NCI-H2196 (cell line): Measurements from ENCODE around the gene DLG2.
"Not testable (repeated sequence)": the region's sequence is repeated elsewhere in the genome, so short reads cannot be mapped to it uniquely, and the experiment has no call there.

Source experiments
- DNase-seq: peaks from one replicate; lab custom pipeline; 2025; ENCODE audit not compliant: unreplicated experiment; lab: John Stamatoyannopoulos, UW

DLG2 gene

GRCh38 chr11:85627332-85627997 is at the start of gene DLG2:
DLG2 (minus strand) TSS chr11:85627344.
- DNase-seq, result peak; percentile 10

GRCh38 chr11:85673393-85673792 is 46.2 kb upstream of the DLG2 start:
- no peak for DNase-seq

- DNase-seq, result no peak
Measured at GRCh38 chr11:85672105-85672902, 45.2 kb upstream of the DLG2 start.

- not testable (repeated sequence) for DNase-seq
Measured at GRCh38 chr11:85670949-85671663, 44.0 kb upstream of the DLG2 start.

- DNase-seq, result no peak
Measured at GRCh38 chr11:85668157-85668556, 41.0 kb upstream of the DLG2 start.

GRCh38 chr11:85666687-85667086 is 39.5 kb upstream of the DLG2 start:
- DNase-seq, result no peak

- DNase-seq, result no peak
Measured at GRCh38 chr11:85665733-85666132, 38.6 kb upstream of the DLG2 start.

GRCh38 chr11:85664615-85665481 is 37.7 kb upstream of the DLG2 start, which contains the start of gene CREBZF:
CREBZF (minus strand) TSS chr11:85665129; CDS start chr11:85664875, 254 bp downstream.
- peak; percentile 95 for DNase-seq

GRCh38 chr11:85663753-85664614 is 36.8 kb upstream of the DLG2 start:
- peak; percentile 47 for DNase-seq

GRCh38 chr11:85663080-85663752 is 36.1 kb upstream of the DLG2 start:
- DNase-seq, result no peak

GRCh38 chr11:85661972-85662664 is 35.0 kb upstream of the DLG2 start:
- no peak for DNase-seq

- no peak for DNase-seq
Measured at GRCh38 chr11:85658180-85658579, 31.0 kb upstream of the DLG2 start.

- no peak for DNase-seq
Measured at GRCh38 chr11:85656777-85657176, 29.6 kb upstream of the DLG2 start.

- not testable (repeated sequence) for DNase-seq
Measured at GRCh38 chr11:85654343-85654742, 27.2 kb upstream of the DLG2 start.

GRCh38 chr11:85652786-85653447 is 25.8 kb upstream of the DLG2 start:
- no peak for DNase-seq

GRCh38 chr11:85651118-85651517 is 24.0 kb upstream of the DLG2 start:
- DNase-seq, result no peak

GRCh38 chr11:85647604-85648299 is 20.6 kb upstream of the DLG2 start, which contains the start of gene TMEM126A:
TMEM126A (plus strand) TSS chr11:85647967; CDS start chr11:85650256, 2,289 bp downstream.
- DNase-seq, result peak; percentile 89
